ENCODE data around the gene ACE2.

ACE2 gene

GRCh38 chrX:15605226-15605625 is 4.5 kb upstream of the ACE2 start:
- no peaks in the 10 kb centered on the region for H3K27me3 ChIP-seq (ENCODE audit: control insufficient read depth, insufficient read depth, low read length)
- no peaks in the 10 kb centered on the region for H3K4me1 ChIP-seq
- H3K36me3 ChIP-seq (ENCODE audit: control insufficient read depth, insufficient read depth, low read length) = no peaks in the 10 kb centered on the region
- no peaks in the 10 kb centered on the region for H3K9me3 ChIP-seq (ENCODE audit: control insufficient read depth, low read length)
- H3K27ac ChIP-seq = no peak overlapping the region
- no peaks in the 10 kb centered on the region for H3K79me2 ChIP-seq
- no peak overlapping the region for H3K9ac ChIP-seq
- no peak overlapping the region for H3K4me3 ChIP-seq (ENCODE audit: low read depth, low read length)
- TF ChIP-seq, protein P1, sequence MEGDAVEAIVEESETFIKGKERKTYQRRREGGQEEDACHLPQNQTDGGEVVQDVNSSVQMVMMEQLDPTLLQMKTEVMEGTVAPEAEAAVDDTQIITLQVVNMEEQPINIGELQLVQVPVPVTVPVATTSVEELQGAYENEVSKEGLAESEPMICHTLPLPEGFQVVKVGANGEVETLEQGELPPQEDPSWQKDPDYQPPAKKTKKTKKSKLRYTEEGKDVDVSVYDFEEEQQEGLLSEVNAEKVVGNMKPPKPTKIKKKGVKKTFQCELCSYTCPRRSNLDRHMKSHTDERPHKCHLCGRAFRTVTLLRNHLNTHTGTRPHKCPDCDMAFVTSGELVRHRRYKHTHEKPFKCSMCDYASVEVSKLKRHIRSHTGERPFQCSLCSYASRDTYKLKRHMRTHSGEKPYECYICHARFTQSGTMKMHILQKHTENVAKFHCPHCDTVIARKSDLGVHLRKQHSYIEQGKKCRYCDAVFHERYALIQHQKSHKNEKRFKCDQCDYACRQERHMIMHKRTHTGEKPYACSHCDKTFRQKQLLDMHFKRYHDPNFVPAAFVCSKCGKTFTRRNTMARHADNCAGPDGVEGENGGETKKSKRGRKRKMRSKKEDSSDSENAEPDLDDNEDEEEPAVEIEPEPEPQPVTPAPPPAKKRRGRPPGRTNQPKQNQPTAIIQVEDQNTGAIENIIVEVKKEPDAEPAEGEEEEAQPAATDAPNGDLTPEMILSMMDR (IDR thresholded peaks at IDR 0.05) = no peak
- no peak overlapping the region for H2AFZ ChIP-seq
- H3K4me2 ChIP-seq (ENCODE audit: low read length) = no peak overlapping the region

GRCh38 chrX:15602761-15603160 is 2.0 kb upstream of the ACE2 start:
- no peaks in the 10 kb centered on the region for H3K79me2 ChIP-seq
- no peaks in the 10 kb centered on the region for H3K9me3 ChIP-seq (ENCODE audit: control insufficient read depth, low read length)
- TF ChIP-seq, protein P1 (IDR thresholded peaks at IDR 0.05) = no peak
- H2AFZ ChIP-seq = no peak overlapping the region
- H3K4me1 ChIP-seq = no peaks in the 10 kb centered on the region
- no peaks in the 10 kb centered on the region for H3K27me3 ChIP-seq (ENCODE audit: control insufficient read depth, insufficient read depth, low read length)
- H3K36me3 ChIP-seq (ENCODE audit: control insufficient read depth, insufficient read depth, low read length) = no peaks in the 10 kb centered on the region
- H3K9ac ChIP-seq = no peak overlapping the region
- H3K27ac ChIP-seq = no peak overlapping the region
- H3K4me2 ChIP-seq (ENCODE audit: low read length) = no peak overlapping the region
- no peak overlapping the region for H3K4me3 ChIP-seq (ENCODE audit: low read depth, low read length)

DNA sequence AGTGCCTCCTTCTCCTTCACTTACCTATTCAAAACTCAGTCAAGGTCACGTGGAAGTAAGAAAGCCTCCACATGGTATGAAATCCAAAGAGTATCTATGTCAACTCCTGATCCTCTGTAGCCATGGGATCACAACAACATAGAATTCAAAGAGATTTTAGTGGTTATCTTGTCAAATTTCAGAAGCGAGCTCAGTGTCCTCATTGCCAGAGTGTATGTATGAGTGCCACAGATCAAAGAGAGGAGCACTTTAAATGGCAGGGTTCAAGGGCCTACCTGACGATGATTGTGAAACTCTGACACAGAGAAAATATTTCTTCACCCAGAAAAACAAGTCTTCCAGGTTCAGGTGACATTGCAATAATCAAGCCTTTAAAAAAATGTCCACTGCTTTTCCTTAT is 1.2 kb upstream of the ACE2 start:
- Histone ChIP-seq H3K4me2 (ENCODE audit: low read length) (no peak overlapping the region), H3K9me3 (ENCODE audit: control insufficient read depth, low read length) (no peaks in the 10 kb centered on the region), H3K36me3 (ENCODE audit: control insufficient read depth, insufficient read depth, low read length) (no peaks in the 10 kb centered on the region), H3K9ac (no peak overlapping the region), H3K4me3 (ENCODE audit: low read depth, low read length) (no peak overlapping the region), H3K27me3 (ENCODE audit: control insufficient read depth, insufficient read depth, low read length) (no peaks in the 10 kb centered on the region), H2AFZ (no peak overlapping the region), H3K4me1 (no peaks in the 10 kb centered on the region), H3K27ac (no peak overlapping the region), H3K79me2 (no peaks in the 10 kb centered on the region)
- TF ChIP-seq, protein P1 (IDR thresholded peaks at IDR 0.05) = no peak

- H2AFZ ChIP-seq = no peak overlapping the region
- H3K9ac ChIP-seq = no peak overlapping the region
- H3K27me3 ChIP-seq (ENCODE audit: control insufficient read depth, insufficient read depth, low read length) = no peaks in the 10 kb centered on the region
- no peaks in the 10 kb centered on the region for H3K79me2 ChIP-seq
- TF ChIP-seq, protein P1 (IDR thresholded peaks at IDR 0.05) = no peak
- H3K4me2 ChIP-seq (ENCODE audit: low read length) = no peak overlapping the region
- H3K4me3 ChIP-seq (ENCODE audit: low read depth, low read length) = no peak overlapping the region
- no peaks in the 10 kb centered on the region for H3K36me3 ChIP-seq (ENCODE audit: control insufficient read depth, insufficient read depth, low read length)
- H3K9me3 ChIP-seq (ENCODE audit: control insufficient read depth, low read length) = no peaks in the 10 kb centered on the region
- H3K27ac ChIP-seq = no peak overlapping the region
- no peaks in the 10 kb centered on the region for H3K4me1 ChIP-seq
Measured at GRCh38 chrX:15600049-15600448, 711 bp downstream of the ACE2 start.

GRCh38 chrX:15599461-15599860 is 1.3 kb downstream of the ACE2 start:
- Histone ChIP-seq H3K4me2 (ENCODE audit: low read length) (no peak overlapping the region), H2AFZ (no peak overlapping the region), H3K27ac (no peak overlapping the region), H3K4me3 (ENCODE audit: low read depth, low read length) (no peak overlapping the region), H3K9ac (no peak overlapping the region), H3K79me2 (no peaks in the 10 kb centered on the region), H3K36me3 (ENCODE audit: control insufficient read depth, insufficient read depth, low read length) (no peaks in the 10 kb centered on the region), H3K27me3 (ENCODE audit: control insufficient read depth, insufficient read depth, low read length) (no peaks in the 10 kb centered on the region), H3K4me1 (no peaks in the 10 kb centered on the region), H3K9me3 (ENCODE audit: control insufficient read depth, low read length) (no peaks in the 10 kb centered on the region)
- TF ChIP-seq, protein P1 (IDR thresholded peaks at IDR 0.05) = no peak

Data from parathyroid adenoma (tissue), 2 donors.